GM12874 (cell line): ENCODE measurements around the gene CDKN1A.
A peak's percentile ranks its signal among the peaks of the same experiment; 100 is the strongest.

ENCODE experiments used
- CTCF ChIP-seq: IDR thresholded peaks from 2 replicates; pipeline ENCODE4 v1.5.1; 2011; ENCODE audit warnings: low read depth, mild to moderate bottlenecking, control low read depth, low read length, moderate library complexity; ENCODE audit not compliant: insufficient read depth

Gene CDKN1A

GRCh38 chr6:36697481-36697903 is 19.0 kb downstream of the CDKN1A start, which contains the start of gene RAB44:
Gene RAB44 (plus strand): TSS chr6:36697826. CDS start chr6:36704236, 6,410 bp downstream.
- TF ChIP-seq CTCF, result no peak

- TF ChIP-seq CTCF, result no peak
Observed at GRCh38 chr6:36698196-36698595, 19.7 kb downstream of the CDKN1A start.

GRCh38 chr6:36698871-36699271 is 20.4 kb downstream of the CDKN1A start:
- no peak for TF ChIP-seq CTCF

- no peak for TF ChIP-seq CTCF
Observed at GRCh38 chr6:36699348-36699747, 20.8 kb downstream of the CDKN1A start.

- TF ChIP-seq CTCF, result no peak
Observed at GRCh38 chr6:36700071-36700812, 21.7 kb downstream of the CDKN1A start.

- TF ChIP-seq CTCF, result no peak
Observed at GRCh38 chr6:36700831-36701230, 22.3 kb downstream of the CDKN1A start.

GRCh38 chr6:36701401-36701991 is 23.0 kb downstream of the CDKN1A start:
- peak; percentile 57; the same call in 1 of the 2 replicates for TF ChIP-seq CTCF
